Spinal cord (tissue), 10 donors: Measurements from ENCODE around the gene PROCR. TPM values are rescaled to one million over a fixed set of nuclear protein-coding genes. Genes with fewer than 3 reads are reported as not detected.
A peak's percentile ranks its signal among the peaks of the same experiment; 100 is the strongest.

Experiments
- DNase-seq, 6 donors: peaks; one replicate each; pipeline versions ENCODE4 v3.0.0 to v3.0.0-alpha.2; 2013 to 2015; ENCODE audit warnings: low spot score in 6 of 6, low read depth in 4 of 6
- H3K27ac ChIP-seq: one replicate; pipeline ENCODE4 v1.5.1; 2013; ENCODE audit warnings: low read depth, low read length, control low read depth
- H3K27me3 ChIP-seq: one replicate; pipeline ENCODE4 v1.6.1; 2013; ENCODE audit warnings: low read length; ENCODE audit not compliant: control insufficient read depth, insufficient read depth
- H3K36me3 ChIP-seq: one replicate; pipeline ENCODE4 v1.6.1; 2013; ENCODE audit warnings: low read length; ENCODE audit not compliant: control insufficient read depth, insufficient read depth
- H3K4me1 ChIP-seq: one replicate; pipeline ENCODE4 v1.6.1; 2013; ENCODE audit warnings: low read length; ENCODE audit not compliant: control insufficient read depth, insufficient read depth
- H3K4me3 ChIP-seq: one replicate; pipeline ENCODE4 v1.5.1; 2013; ENCODE audit warnings: low read depth, low read length, control low read depth
- H3K9me3 ChIP-seq: one replicate; pipeline ENCODE4 v1.6.1; 2013; ENCODE audit warnings: low read length; ENCODE audit not compliant: control insufficient read depth, insufficient read depth
- WGBS: methylation state at CpG from one replicate; pipeline ENCODE4 v1.1.5; 2013; ENCODE audit warnings: missing lambda C conversion rate; ENCODE audit not compliant: insufficient coverage; 5-methylcytosine and 5-hydroxymethylcytosine counted together
- long read RNA-seq, 4 donors: transcript quantifications; one replicate each; lab custom pipeline, GENCODE V29; 2026
- polyA plus RNA-seq, 2 donors: library from polyadenylated mRNA; unstranded; fragments of 120-200 nt; gene quantifications; one replicate each; pipeline ENCODE4 v1.2.1, GENCODE V29; 2013; ENCODE audit not compliant: insufficient read length in 2 of 2
- total RNA-seq, 2 donors: library from RNA; depleted of rRNA in 1 of 2; stranded (reverse); fragments of 120-200 nt in 1 of 2; fragments of >200 nt in 1 of 2; gene quantifications; one replicate each; pipeline versions ENCODE4 v1.2.3 to v1.2.4, GENCODE V29; 2013 to 2014
- donor health status: healthy.

PROCR gene
- total RNA-seq: 10 to 100 TPM; 16.3 to 50.3 TPM
- 10 to 100 TPM; 17.5 to 17.8 TPM for polyA plus RNA-seq
- long read RNA-seq, donor 1, transcript PROCR-201 (4 exons, 1,348 nt): major isoform, 14 of 19 reads
- long read RNA-seq, donor 1, partial matches to known transcripts: 5 of 19 reads
- long read RNA-seq, donor 1, other reads (novel, unspliced or antisense): 0 of 19 reads
- long read RNA-seq, donor 2, partial matches to known transcripts: 0 of 4 reads
- long read RNA-seq, donor 2, other reads (novel, unspliced or antisense): 0 of 4 reads
- long read RNA-seq, donor 3, transcript PROCR-201 (4 exons, 1,348 nt): major isoform, 8 of 8 reads
- long read RNA-seq, donor 3, partial matches to known transcripts: 0 of 8 reads
- long read RNA-seq, donor 3, other reads (novel, unspliced or antisense): 0 of 8 reads
- long read RNA-seq, donor 4, transcript PROCR-201 (4 exons, 1,348 nt): major isoform, 63 of 105 reads
- long read RNA-seq, donor 4, partial matches to known transcripts: 42 of 105 reads
- long read RNA-seq, donor 4, other reads (novel, unspliced or antisense): 0 of 105 reads

DNA sequence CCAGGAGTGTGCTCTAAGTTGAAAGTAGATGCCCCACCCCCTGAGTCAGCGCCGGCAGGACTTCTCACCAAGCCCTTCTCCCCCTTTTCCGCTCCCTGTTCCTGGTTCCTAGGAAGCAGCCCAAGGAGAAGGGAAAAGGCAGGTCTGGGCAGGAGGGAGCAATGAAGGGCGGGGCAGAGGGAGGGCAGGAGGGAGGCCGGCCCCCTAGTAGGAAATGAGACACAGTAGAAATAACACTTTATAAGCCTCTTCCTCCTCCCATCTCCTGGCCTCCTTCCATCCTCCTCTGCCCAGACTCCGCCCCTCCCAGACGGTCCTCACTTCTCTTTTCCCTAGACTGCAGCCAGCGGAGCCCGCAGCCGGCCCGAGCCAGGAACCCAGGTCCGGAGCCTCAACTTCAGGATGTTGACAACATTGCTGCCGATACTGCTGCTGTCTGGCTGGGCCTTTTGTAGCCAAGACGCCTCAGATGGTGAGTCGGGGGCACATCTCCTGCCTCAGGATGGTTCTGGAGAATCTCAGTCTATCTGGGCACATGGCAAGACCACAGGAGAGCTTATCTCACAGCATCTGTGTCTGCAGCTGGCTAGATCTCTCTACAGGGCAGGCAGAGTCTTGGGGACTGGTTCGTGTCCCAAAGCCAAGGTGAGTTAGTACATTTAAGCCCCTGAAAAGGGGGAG lies at the start of gene PROCR:
Gene PROCR, plus strand, starts transcription at position 320 of the 681 bp plus-strand sequence. Its CDS starts 83 bp downstream, at position 403.
- Histone ChIP-seq H3K4me3 (peak within 1 kb of the TSS; percentile 38), H3K27me3 (peaks cover 3% of the 10 kb centered on the region), H3K4me1 (peaks cover 15% of the 10 kb centered on the region), H3K27ac (peak within 1 kb of the TSS; percentile 52), H3K36me3 (peaks cover 4% of the 10 kb centered on the region), H3K9me3 (no peaks in the 10 kb centered on the region)
- DNase-seq: peak in 2 of 6 donors; percentile 31 to 81
- 5% methylated on average over 12 of the region's 16 CpGs for WGBS

DNA sequence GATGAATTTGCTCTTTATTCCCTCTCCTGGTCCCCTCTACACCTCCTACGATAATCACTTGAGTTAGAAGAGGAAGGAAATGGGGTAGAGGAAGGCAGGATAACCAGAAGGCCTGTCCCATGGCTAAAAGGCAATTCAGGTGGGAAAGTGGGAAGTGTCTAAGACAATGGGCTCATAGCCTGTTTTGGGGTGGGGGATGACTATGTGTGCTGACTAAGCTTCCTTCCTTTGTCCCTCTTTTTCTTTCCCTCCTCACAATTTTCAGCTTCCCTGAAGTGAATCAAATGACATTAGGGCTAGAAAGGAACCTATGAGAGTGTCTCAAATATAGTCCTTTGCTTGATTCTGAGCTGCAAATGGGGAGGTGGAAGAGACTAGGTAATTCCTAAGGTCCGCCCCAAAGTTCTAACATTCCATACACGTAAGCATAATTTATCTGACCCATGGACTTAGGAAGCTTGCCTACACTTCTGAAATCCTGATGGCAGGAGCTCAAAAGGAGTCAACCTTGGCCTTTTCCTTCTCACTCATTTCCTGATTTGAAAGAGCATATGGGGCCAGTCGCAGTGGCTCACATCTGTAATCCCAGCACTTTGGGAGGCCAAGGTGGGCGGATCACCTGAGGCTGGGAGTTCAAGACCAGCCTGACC lies 49.0 kb upstream of the PROCR start:
- no peak for DNase-seq
- H3K4me1 ChIP-seq: no peaks in the 10 kb centered on the region
- WGBS: 100% methylated on average over 3 of the region's 5 CpGs
- peaks cover 30% of the 10 kb centered on the region for H3K36me3 ChIP-seq
- H3K9me3 ChIP-seq: no peaks in the 10 kb centered on the region
- no peak overlapping the region for H3K4me3 ChIP-seq
- H3K27me3 ChIP-seq: no peaks in the 10 kb centered on the region
- H3K27ac ChIP-seq: no peak overlapping the region

DNA sequence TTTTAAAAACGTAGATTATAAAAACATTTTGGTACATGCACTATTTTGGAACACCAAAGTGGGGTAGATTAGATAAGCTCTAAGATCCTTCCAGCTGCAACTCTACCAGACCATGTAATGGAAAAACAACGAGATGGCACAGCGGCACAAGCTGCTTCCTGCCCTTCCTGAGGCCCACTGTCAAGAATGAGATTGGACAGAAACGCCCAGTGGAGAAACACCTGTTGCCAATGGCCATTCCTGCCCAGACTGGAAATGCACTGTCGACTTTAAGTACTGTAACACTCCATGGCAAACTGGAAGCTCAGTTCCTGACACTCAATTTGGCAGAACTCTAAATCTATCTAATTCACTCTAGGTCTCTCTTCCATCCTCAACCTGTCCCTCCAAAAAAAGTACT lies 46.1 kb upstream of the PROCR start:
- DNase-seq: no peak
- Histone ChIP-seq H3K36me3 (peaks cover 26% of the 10 kb centered on the region), H3K4me3 (no peak overlapping the region), H3K27ac (no peak overlapping the region), H3K9me3 (no peaks in the 10 kb centered on the region), H3K27me3 (no peaks in the 10 kb centered on the region), H3K4me1 (no peaks in the 10 kb centered on the region)
- 100% methylated on average over 4 of the region's 5 CpGs for WGBS

- Histone ChIP-seq H3K4me1 (no peaks in the 10 kb centered on the region), H3K27ac (no peak overlapping the region), H3K36me3 (peaks cover 33% of the 10 kb centered on the region), H3K27me3 (no peaks in the 10 kb centered on the region), H3K9me3 (no peaks in the 10 kb centered on the region), H3K4me3 (no peak overlapping the region)
- DNase-seq: no peak
- no CpG with 5 or more reads among the region's 2 CpGs for WGBS
These were observed 42.2 kb upstream of the PROCR start for GRCh38 chr20:35129647-35130069.

DNA sequence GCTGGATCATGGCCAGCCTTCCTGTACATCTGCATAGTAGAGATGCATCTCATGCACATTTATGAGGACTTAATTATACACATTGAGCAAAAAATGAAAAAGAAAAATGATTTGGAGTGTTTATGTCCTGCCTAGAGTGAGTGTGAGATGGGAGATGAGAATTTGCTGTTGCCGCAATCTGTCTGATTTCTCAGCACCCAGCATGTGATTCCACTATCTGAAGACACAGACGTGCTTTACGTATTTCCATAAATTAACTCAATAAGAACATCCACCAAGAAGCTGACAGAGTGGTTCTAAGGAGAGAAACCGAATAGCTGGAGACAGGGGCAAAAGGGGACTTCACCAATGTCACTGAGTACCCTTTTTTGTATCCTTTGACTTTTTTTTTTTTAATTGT lies 39.9 kb upstream of the PROCR start:
- no peaks in the 10 kb centered on the region for H3K27me3 ChIP-seq
- H3K4me1 ChIP-seq: no peaks in the 10 kb centered on the region
- peaks cover 34% of the 10 kb centered on the region for H3K36me3 ChIP-seq
- peak in 1 of 6 donors; percentile 47 for DNase-seq
- H3K27ac ChIP-seq: no peak overlapping the region
- H3K4me3 ChIP-seq: no peak overlapping the region
- H3K9me3 ChIP-seq: no peaks in the 10 kb centered on the region
- WGBS: no CpG with 5 or more reads among the region's 4 CpGs

DNA sequence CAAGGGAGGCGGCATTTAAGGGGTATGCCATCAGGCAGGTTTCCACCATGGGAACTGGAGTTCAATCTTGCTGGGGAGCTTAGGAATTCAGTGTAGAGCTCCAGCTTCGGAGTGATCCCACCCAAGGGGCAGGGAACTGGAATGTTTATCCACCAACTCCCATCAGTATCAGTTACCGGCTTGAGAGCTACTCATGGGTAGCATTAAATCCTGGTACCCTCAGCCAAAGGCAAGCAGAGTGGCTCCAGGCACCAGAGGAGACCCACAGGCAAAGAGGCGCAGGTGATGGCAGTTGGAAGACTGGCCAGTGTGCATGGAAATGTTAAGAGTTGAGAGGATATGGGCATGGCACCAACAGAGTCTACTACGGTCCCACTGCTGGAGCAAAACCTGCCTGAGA lies 38.8 kb upstream of the PROCR start:
- WGBS: 95% methylated on average over 3 of the region's 5 CpGs
- peaks cover 44% of the 10 kb centered on the region for H3K36me3 ChIP-seq
- no peak overlapping the region for H3K4me3 ChIP-seq
- H3K9me3 ChIP-seq: no peaks in the 10 kb centered on the region
- no peak overlapping the region for H3K27ac ChIP-seq
- no peak for DNase-seq
- H3K27me3 ChIP-seq: no peaks in the 10 kb centered on the region
- no peaks in the 10 kb centered on the region for H3K4me1 ChIP-seq

DNA sequence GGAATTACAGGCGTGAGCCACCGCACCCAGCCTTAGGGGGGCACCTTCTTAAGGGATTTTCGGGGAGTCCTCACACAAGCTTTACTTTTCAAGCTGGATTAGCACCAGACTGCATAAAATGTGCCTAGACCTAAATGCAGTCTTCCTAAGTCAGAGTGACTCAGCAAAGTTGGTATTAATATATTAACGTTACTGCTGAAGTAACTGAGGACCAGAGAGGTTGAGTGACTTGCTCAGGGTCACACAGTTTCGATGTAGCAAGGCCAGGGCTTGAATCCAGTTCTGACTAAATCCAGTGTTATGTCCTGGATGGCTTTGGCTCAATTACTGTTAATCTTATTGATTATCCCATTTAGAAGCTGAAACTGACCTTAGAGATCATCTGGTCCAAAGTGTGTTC lies 38.1 kb upstream of the PROCR start:
- Histone ChIP-seq H3K27ac (no peak overlapping the region), H3K4me3 (no peak overlapping the region), H3K27me3 (no peaks in the 10 kb centered on the region), H3K36me3 (peaks cover 47% of the 10 kb centered on the region), H3K4me1 (no peaks in the 10 kb centered on the region), H3K9me3 (no peaks in the 10 kb centered on the region)
- no peak for DNase-seq
- 81% methylated on average over 3 of the region's 5 CpGs for WGBS

GRCh38 chr20:35134472-35134871 lies 37.4 kb upstream of the PROCR start:
- Histone ChIP-seq H3K27ac (no peak overlapping the region), H3K36me3 (peaks cover 47% of the 10 kb centered on the region), H3K27me3 (no peaks in the 10 kb centered on the region), H3K4me3 (no peak overlapping the region), H3K9me3 (no peaks in the 10 kb centered on the region), H3K4me1 (no peaks in the 10 kb centered on the region)
- no peak for DNase-seq
- WGBS: 89% methylated on average over 9 of the region's 9 CpGs

DNA sequence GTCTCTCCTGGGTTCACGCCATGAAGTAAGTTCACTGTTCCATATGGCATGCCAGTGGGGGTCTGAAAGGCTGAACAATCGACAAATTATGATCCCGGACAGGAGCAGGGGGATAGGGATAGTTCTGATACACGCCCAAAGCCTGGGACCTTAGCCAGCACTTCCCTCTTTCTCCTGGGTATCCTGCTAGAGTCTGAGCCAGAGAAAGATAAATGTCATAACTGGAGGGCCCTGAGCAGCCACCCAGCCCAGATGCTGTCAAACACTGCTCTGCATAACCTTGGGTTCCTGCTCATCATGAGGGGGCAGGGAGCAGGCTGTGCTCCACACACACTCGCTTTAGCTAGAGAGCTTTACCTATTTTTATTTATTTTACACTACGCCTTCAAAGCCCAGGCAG lies 37.0 kb upstream of the PROCR start:
- Histone ChIP-seq H3K36me3 (peaks cover 47% of the 10 kb centered on the region), H3K27ac (no peak overlapping the region), H3K27me3 (no peaks in the 10 kb centered on the region), H3K4me3 (no peak overlapping the region), H3K4me1 (no peaks in the 10 kb centered on the region), H3K9me3 (no peaks in the 10 kb centered on the region)
- 83% methylated on average over 4 of the region's 6 CpGs for WGBS
- DNase-seq: no peak
